ES-I3 (cell line): ENCODE measurements around the gene ATP6V0A1.
"Not testable (repeated sequence)": the region's sequence is repeated elsewhere in the genome, so short reads cannot be mapped to it uniquely, and the experiment has no call there.

Experiments used
- H3K36me3 ChIP-seq: 2 replicates; pipeline ENCODE4 v1.6.1; 2013; ENCODE audit warnings: mild to moderate bottlenecking, low read length, control low read depth, moderate library complexity; ENCODE audit not compliant: insufficient read depth
- H3K4me1 ChIP-seq: 2 replicates; pipeline ENCODE4 v1.6.1; 2013; ENCODE audit warnings: mild to moderate bottlenecking, control low read depth, low read length; ENCODE audit not compliant: insufficient read depth
- H3K9ac ChIP-seq: 2 replicates; pipeline ENCODE4 v1.6.1; 2013; ENCODE audit warnings: low read depth, mild to moderate bottlenecking, low read length, moderate library complexity
- H3K9me3 ChIP-seq: 2 replicates; pipeline ENCODE4 v1.6.1; 2013; ENCODE audit warnings: mild to moderate bottlenecking, low read length, moderate library complexity; ENCODE audit not compliant: control insufficient read depth, insufficient read depth

Gene ATP6V0A1

GRCh38 chr17:42454987-42455386, 3.7 kb upstream of the ATP6V0A1 start:
- not testable (repeated sequence) for H3K4me1 ChIP-seq, H3K9me3 ChIP-seq, H3K36me3 ChIP-seq, H3K9ac ChIP-seq

DNA sequence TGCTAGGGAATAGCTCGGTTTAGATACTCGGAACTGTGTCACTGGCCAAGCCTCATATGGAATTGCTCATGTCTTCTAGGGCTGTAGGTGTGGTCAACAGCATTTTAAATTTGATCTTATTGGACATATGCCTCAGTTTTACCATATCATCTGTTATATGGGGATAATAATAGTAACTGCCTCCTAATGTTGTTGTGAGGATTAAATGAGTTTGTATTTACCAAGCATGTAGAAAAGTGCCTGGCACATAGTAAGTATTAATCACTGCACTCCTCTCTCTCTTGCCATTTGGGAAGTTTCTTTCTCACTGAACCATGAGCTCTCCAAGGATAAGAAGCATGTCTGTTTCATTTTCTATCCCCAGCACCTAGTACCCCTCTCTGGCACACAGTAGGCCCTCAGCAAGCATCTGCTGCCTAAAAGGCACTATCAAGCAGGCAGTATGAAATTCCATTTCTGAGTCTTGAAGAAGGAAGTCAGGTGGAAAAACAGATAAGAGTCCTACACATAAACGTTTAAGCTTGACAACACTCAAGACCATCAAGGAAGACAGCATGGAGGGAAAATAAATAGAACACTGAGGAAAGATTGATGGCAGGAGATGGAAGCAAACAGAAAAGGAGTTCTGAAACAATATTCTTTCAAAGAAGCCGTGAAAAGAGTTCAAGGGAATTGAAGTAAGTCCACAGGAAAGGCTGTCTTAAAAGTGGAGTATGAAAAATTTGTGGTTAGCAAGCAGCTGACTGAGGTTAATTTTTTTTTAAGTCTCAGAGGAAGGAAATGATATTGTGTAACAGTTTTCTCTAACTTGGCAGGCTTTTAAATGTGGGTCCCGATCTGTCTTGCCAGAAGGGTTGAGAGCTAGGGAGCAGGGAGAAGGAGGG, 2.2 kb upstream of the ATP6V0A1 start:
- no peaks in the 10 kb centered on the region for H3K9me3 ChIP-seq
- H3K9ac ChIP-seq, result no peak overlapping the region
- 0 out of 2 replicates have a peak, but pooled peaks cover 3% of the 10 kb centered on the region for H3K36me3 ChIP-seq
- peaks cover 14% of the 10 kb centered on the region; the same call in 1 of the 2 replicates for H3K4me1 ChIP-seq

DNA sequence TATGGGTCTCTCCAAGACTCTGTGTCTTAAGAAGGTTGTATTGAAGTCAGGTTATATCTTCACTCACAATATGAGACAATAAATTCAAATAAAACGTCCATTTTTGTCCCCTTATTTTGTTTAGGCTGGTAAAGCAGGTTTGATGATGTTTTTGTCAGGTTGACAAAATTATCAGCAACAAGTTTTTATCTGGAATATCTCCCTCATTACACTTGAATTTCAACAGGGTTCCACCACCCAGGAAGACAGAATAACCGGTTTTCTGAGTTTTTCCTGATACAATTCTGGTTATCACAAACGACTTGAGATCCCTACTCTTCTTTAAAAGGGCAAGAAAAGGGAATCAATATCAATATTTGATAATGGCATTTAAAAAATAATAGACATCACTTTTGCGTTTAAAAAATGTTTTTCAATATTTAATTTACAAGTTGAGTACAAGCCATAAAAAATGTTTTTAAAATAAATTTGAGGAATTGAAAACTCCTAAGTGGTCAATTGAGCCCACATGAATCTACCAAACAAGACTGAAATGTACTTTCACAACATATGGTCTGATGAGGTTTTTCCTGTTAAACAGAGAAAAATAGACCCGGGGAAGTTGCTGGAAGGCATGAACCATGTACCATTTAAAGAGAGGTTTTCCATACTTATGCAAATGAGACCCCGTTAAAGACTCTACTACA, 1.4 kb upstream of the ATP6V0A1 start:
- no peaks in the 10 kb centered on the region for H3K9me3 ChIP-seq
- 0 out of 2 replicates have a peak, but pooled peaks cover 3% of the 10 kb centered on the region for H3K36me3 ChIP-seq
- peaks cover 14% of the 10 kb centered on the region; the same call in 1 of the 2 replicates for H3K4me1 ChIP-seq
- H3K9ac ChIP-seq, result no peak overlapping the region

DNA sequence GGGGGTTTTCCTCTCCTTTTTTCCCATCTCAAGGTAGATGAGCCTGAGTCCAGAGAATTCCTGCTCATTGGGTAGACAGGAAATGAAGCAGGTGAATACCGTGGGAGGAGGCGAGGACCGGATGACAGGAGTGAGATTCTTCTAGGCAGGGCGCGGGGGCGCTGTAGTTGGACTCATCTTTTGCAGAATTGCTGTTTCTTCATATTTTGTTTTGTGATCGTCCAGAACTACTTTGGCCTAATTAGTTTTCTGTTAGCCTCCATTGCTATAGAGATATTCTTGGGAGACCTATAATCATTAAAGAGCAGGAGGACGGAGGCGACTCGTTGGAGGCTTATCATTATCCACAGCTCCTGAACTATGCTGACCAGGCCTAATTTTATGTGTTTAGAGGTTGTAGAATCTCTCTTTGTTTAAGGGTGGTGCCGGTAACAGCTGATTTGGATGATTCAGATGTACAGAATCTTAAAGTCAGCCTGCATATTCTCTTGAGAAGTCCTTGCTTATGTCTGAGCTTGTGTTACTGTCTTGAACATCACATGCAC, 650 bp downstream of the ATP6V0A1 start:
- H3K36me3 ChIP-seq, result 0 out of 2 replicates have a peak, but pooled peaks cover 3% of the 10 kb centered on the region
- no peaks in the 10 kb centered on the region for H3K9me3 ChIP-seq
- H3K4me1 ChIP-seq, result peaks cover 14% of the 10 kb centered on the region; the same call in 1 of the 2 replicates
- peak overlapping the region; percentile 92 for H3K9ac ChIP-seq

DNA sequence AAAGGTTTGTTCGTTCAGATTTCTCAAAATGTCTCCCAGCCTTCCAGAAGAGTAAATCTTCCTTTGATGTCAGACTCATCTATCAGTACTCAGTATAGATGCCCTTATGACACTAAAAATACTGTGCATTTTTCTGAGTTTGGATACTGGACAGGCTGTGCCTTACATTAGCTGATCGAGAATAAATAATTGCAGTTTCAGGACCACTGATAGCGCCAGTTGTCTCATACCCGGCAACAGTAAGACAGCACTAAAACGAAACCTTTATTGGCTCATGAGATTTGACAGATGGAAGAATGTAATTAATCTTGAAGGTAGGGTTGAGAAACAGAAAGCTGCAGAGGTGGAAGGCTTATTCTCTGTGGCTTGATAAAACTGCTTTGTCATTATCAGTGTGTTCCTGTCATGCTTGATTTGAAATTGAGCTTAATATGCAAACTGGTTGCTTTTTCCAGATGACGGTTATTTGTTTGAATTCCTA, 1.2 kb downstream of the ATP6V0A1 start:
- Histone ChIP-seq H3K9me3 (no peaks in the 10 kb centered on the region), H3K9ac (peak overlapping the region; percentile 92; the same call in 1 of the 2 replicates), H3K36me3 (0 out of 2 replicates have a peak, but pooled peaks cover 3% of the 10 kb centered on the region), H3K4me1 (peaks cover 14% of the 10 kb centered on the region; the same call in 1 of the 2 replicates)

DNA sequence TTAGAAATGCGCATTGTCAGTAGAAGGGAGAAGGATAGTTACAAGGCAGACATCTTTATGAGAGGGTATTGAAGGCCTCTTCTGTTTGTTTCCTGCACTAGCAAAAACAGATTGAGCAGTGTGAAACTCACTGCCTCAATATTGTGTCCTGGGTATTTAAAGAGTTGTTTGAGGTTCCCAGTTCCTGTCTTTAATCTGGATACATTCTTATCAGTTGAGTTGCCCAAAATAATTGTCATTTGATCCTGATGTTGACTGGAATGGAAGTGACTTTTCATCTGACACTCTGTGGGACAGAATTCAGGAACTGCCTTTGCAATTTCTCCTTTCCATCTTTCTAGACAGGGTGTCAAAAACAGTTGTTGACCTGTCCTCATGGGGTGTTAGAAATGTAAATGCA, 1.7 kb downstream of the ATP6V0A1 start:
- no peaks in the 10 kb centered on the region for H3K9me3 ChIP-seq
- 0 out of 2 replicates have a peak, but pooled peaks cover 3% of the 10 kb centered on the region for H3K36me3 ChIP-seq
- H3K9ac ChIP-seq, result 0 out of 2 replicates have a peak overlapping the region, but pooled peaks have one; percentile 6
- peaks cover 14% of the 10 kb centered on the region; the same call in 1 of the 2 replicates for H3K4me1 ChIP-seq

GRCh38 chr17:42463976-42464400, 5.3 kb downstream of the ATP6V0A1 start:
- H3K4me1 ChIP-seq, result peaks cover 11% of the 10 kb centered on the region; the same call in 1 of the 2 replicates
- peaks cover 7% of the 10 kb centered on the region; the same call in 1 of the 2 replicates for H3K36me3 ChIP-seq
- no peak overlapping the region for H3K9ac ChIP-seq
- no peaks in the 10 kb centered on the region for H3K9me3 ChIP-seq

- no peaks in the 10 kb centered on the region for H3K4me1 ChIP-seq
These were observed 9.2 kb downstream of the ATP6V0A1 start for GRCh38 chr17:42467889-42468288.

GRCh38 chr17:42472709-42473521, 14.2 kb downstream of the ATP6V0A1 start:
- H3K9ac ChIP-seq, result no peak overlapping the region
- H3K4me1 ChIP-seq, result no peaks in the 10 kb centered on the region
- H3K36me3 ChIP-seq, result peaks cover 12% of the 10 kb centered on the region
- no peaks in the 10 kb centered on the region for H3K9me3 ChIP-seq

More at GRCh38 chr17:42467889-42468288, 9.2 kb downstream of the ATP6V0A1 start:
- no peak overlapping the region for H3K9ac ChIP-seq
- no peaks in the 10 kb centered on the region for H3K9me3 ChIP-seq
- H3K36me3 ChIP-seq, result peaks cover 8% of the 10 kb centered on the region

DNA sequence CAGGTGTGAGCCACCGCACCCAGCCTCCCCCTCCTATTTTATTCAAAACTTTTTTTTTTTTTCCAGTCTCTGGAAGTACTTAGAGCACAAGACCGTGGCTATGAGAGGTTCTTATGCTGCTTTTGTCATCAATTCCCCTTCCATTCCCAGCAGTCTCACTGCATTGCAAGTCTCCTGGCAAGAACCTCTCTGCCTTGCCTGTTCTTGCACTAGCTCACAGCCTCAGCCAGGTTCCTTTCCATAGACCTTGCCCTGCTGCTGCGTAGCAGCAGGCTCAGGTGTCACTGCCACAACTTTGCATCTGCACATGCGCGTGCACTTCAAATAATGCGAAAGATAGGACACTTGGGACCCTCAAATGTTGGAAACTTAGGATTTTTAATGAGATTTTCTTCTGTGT, 15.6 kb downstream of the ATP6V0A1 start:
- H3K9me3 ChIP-seq, result no peaks in the 10 kb centered on the region
- peaks cover 9% of the 10 kb centered on the region for H3K36me3 ChIP-seq
- H3K9ac ChIP-seq, result no peak overlapping the region
- no peaks in the 10 kb centered on the region for H3K4me1 ChIP-seq

- Histone ChIP-seq H3K9me3 (no peaks in the 10 kb centered on the region), H3K9ac (no peak overlapping the region), H3K36me3 (peaks cover 5% of the 10 kb centered on the region), H3K4me1 (no peaks in the 10 kb centered on the region)
These were observed 16.4 kb downstream of the ATP6V0A1 start for GRCh38 chr17:42475121-42475520.

DNA sequence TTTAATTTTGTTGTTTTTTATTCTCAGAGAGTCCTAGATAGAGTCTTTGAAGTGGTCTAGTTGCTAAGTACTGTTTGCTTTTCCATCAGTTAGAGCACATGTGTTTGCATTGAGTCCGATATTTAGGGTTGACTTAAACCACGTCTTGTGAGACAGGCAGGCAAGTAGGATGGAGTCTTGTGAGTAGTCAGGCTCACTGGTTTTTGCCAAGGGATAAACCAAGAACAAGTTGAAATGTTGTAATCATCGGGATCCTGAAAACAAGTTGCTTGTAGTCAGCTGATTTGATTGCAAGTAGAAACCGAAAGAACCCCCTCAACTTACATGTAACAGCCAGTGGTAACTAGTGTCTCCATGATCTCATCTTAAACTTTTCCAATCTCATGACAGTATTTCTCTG, 17.2 kb downstream of the ATP6V0A1 start:
- Histone ChIP-seq H3K36me3 (peaks cover 4% of the 10 kb centered on the region), H3K9me3 (no peaks in the 10 kb centered on the region), H3K4me1 (no peaks in the 10 kb centered on the region), H3K9ac (no peak overlapping the region)

GRCh38 chr17:42476411-42476810, 17.7 kb downstream of the ATP6V0A1 start:
- H3K9me3 ChIP-seq, result no peaks in the 10 kb centered on the region
- H3K4me1 ChIP-seq, result no peaks in the 10 kb centered on the region
- H3K36me3 ChIP-seq, result peaks cover 4% of the 10 kb centered on the region

More at GRCh38 chr17:42476411-42476810, 17.7 kb downstream of the ATP6V0A1 start:
- no peak overlapping the region for H3K9ac ChIP-seq
